ENCODE data around the gene NDST4. TPM values are rescaled to one million over a fixed set of nuclear protein-coding genes. Genes with fewer than 3 reads are reported as not detected.

NDST4 gene
- polyA plus RNA-seq, 3 donors from 2014 or later: not detected

DNA sequence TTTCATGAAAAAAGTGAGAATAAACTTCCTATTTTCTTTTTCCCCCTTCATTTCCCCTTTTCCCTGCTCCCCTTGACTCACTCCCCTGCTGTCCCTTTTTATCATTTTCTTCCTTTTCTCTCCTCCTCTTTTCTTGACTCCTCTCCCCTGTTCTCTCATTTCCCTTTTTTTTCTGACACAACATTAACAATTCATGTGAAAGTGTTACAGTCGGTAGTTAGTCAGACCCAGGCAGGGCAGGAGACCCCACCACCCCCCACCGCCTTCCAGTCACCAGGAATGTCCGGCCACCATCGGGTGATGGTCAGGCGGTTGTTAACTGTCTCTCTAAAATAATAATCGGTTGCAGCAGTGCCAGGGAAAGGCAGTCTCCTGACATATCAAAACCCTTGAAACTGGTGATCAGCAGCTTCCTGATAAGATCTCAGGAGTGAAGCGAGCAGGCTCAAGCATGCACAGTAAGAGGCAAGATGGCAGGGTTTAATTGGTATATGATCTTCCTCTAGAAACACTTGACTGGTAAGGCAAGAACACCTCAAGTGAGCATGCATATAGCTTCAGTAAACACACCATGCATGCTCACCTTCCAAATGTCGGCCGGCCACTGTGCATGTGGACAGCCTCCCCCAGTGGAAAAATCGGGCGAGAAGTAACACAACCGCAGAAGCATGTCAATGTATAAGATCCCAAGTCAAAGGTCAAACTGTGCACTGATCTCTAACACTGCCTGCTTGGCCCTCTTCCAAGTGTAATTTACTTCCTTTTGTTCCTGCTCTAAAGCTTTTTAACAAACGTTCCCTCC lies 191.4 kb downstream of the NDST4 start:
- Mint-ChIP-seq H3K4me3 (no peak overlapping the region), H3K9me3 (peaks cover 0 to 8% (median under 1%) of the 10 kb centered on the region in 6 donors), H3K27me3 (ENCODE audit: low read depth in 3 of 3) (peaks cover 0 to 2% (median 0%) of the 10 kb centered on the region in 3 donors), H3K27ac (no peak overlapping the region), H3K4me1 (no peaks in the 10 kb centered on the region), H3K36me3 (no peaks in the 10 kb centered on the region)
- DNase-seq: no peak

- H3K36me3 Mint-ChIP-seq: no peaks in the 10 kb centered on the region
- no peak overlapping the region for H3K27ac Mint-ChIP-seq
- no peak overlapping the region for H3K4me3 Mint-ChIP-seq
- H3K4me1 Mint-ChIP-seq: no peaks in the 10 kb centered on the region
- no peak for DNase-seq
- H3K9me3 Mint-ChIP-seq: peaks cover 0 to 8% (median 1%) of the 10 kb centered on the region in 6 donors
- H3K27me3 Mint-ChIP-seq (ENCODE audit: low read depth in 3 of 3): peaks cover 0 to 2% (median 0%) of the 10 kb centered on the region in 3 donors
These were observed 192.2 kb downstream of the NDST4 start for GRCh38 chr4:114921191-114921590.

- no peaks in the 10 kb centered on the region for H3K27me3 Mint-ChIP-seq (ENCODE audit: low read depth in 3 of 3)
- DNase-seq: no peak
- no peaks in the 10 kb centered on the region for H3K4me1 Mint-ChIP-seq
- no peak overlapping the region for H3K4me3 Mint-ChIP-seq
- no peaks in the 10 kb centered on the region for H3K36me3 Mint-ChIP-seq
- H3K9me3 Mint-ChIP-seq: peaks cover 1 to 18% (median 8%) of the 10 kb centered on the region in 6 donors
- H3K27ac Mint-ChIP-seq: no peak overlapping the region
These were observed 202.3 kb downstream of the NDST4 start for GRCh38 chr4:114911111-114911510.

DNA sequence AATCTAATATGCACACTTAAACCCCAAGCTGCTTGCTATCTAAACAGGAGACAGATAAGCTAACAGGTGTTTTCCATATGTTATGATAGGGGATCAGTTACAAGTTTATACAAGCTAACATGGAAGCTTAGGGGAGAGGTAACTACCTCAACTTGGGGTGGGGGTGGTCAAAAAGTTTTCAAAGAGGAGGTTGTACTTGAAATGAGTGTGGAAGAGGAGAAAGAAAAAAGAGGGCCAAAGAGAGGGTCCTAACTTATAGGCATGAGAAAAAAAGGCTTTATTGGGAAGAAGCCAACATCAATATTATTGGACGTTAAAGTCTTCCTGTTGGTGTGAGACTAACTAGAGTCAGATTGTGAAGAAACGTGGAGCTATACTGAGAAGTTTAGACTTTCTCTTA lies 205.9 kb downstream of the NDST4 start:
- peaks cover 1 to 23% (median 11%) of the 10 kb centered on the region in 6 donors for H3K9me3 Mint-ChIP-seq
- DNase-seq: no peak
- no peak overlapping the region for H3K4me3 Mint-ChIP-seq
- no peaks in the 10 kb centered on the region for H3K4me1 Mint-ChIP-seq
- no peaks in the 10 kb centered on the region for H3K36me3 Mint-ChIP-seq
- no peak overlapping the region for H3K27ac Mint-ChIP-seq
- no peaks in the 10 kb centered on the region for H3K27me3 Mint-ChIP-seq (ENCODE audit: low read depth in 3 of 3)

DNA sequence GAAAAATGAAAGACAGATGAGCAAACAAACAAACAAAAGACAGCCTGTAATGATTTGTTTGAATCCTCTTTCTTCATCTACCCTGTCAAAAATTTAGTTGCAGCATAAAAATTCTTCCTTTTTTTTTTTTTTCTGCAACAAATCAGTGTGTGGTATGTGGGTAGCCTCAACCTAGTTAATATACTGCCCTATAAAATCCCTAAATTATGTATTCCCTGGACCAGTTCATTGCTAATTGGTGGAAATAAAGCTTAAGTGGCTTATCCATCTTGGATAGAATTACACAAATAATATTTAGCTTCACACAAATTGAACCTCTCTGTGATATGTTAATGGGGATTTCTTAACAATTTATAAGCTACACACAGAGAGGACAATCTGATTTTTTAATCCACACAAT lies 208.4 kb downstream of the NDST4 start:
- Mint-ChIP-seq H3K4me3 (no peak overlapping the region), H3K27ac (no peak overlapping the region), H3K27me3 (ENCODE audit: low read depth in 3 of 3) (no peaks in the 10 kb centered on the region), H3K9me3 (peaks cover 4 to 20% (median 10%) of the 10 kb centered on the region in 6 donors), H3K36me3 (no peaks in the 10 kb centered on the region), H3K4me1 (no peaks in the 10 kb centered on the region)
- DNase-seq: no peak

DNA sequence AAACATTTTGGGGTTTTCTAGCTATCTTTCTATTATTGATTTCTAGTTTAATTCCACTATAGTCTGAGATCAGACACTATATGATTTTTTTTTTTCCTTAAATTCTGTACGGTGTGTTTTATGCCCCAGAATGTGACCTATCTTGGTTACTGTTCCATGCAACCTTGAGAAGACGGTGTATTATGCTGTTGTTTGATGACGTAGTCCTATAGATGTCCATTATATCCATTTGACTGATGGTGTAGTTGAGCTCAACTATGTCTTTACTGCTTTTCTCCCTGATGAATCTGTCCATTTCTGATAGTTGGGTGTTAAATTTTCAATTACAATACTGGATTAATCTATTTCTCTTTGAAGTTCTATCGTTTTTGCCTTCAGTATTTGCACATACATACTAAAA lies 212.5 kb downstream of the NDST4 start:
- no peak overlapping the region for H3K27ac Mint-ChIP-seq
- H3K4me1 Mint-ChIP-seq: no peaks in the 10 kb centered on the region
- DNase-seq: no peak
- peaks cover 0 to 15% (median 9%) of the 10 kb centered on the region in 6 donors for H3K9me3 Mint-ChIP-seq
- H3K27me3 Mint-ChIP-seq (ENCODE audit: low read depth in 3 of 3): no peaks in the 10 kb centered on the region
- no peak overlapping the region for H3K4me3 Mint-ChIP-seq
- no peaks in the 10 kb centered on the region for H3K36me3 Mint-ChIP-seq

DNA sequence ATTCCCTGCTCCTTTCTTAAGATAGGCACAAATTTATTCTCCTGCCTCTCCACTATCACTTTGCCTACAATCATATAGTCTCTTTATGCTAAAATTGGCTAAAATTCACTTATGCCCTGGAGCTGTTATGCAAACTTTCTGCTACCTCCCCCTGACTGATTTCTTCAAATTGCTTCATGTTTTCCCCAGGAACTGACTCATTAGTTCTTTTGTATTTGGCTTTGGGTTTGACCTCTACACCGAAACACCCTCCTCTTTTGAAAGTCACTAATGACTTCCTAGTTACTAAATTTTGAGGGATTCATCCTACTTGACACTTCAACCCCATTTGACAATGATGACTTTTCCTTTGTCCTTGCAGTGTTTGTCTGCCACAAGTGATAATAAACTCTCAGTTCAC lies 222.6 kb downstream of the NDST4 start:
- Mint-ChIP-seq H3K4me1 (no peaks in the 10 kb centered on the region), H3K9me3 (peaks cover 5 to 21% (median 10%) of the 10 kb centered on the region in 6 donors)

GRCh38 chr4:114886761-114887160 lies 226.7 kb downstream of the NDST4 start:
- Mint-ChIP-seq H3K4me1 (no peaks in the 10 kb centered on the region), H3K9me3 (peaks cover 0 to 13% (median 4%) of the 10 kb centered on the region in 6 donors), H3K27ac (no peak overlapping the region), H3K27me3 (ENCODE audit: low read depth in 3 of 3) (peaks cover 0 to 2% (median 0%) of the 10 kb centered on the region in 3 donors), H3K36me3 (no peaks in the 10 kb centered on the region), H3K4me3 (no peak overlapping the region)
- DNase-seq: no peak

More for the DNA sequence above, 222.6 kb downstream of the NDST4 start:
- no peak for DNase-seq
- H3K36me3 Mint-ChIP-seq: no peaks in the 10 kb centered on the region
- H3K27me3 Mint-ChIP-seq (ENCODE audit: low read depth in 3 of 3): peaks cover 0 to 2% (median 0%) of the 10 kb centered on the region in 3 donors
- H3K27ac Mint-ChIP-seq: no peak overlapping the region
- H3K4me3 Mint-ChIP-seq: no peak overlapping the region

- no peaks in the 10 kb centered on the region for H3K4me1 Mint-ChIP-seq
- H3K4me3 Mint-ChIP-seq: no peak overlapping the region
- H3K36me3 Mint-ChIP-seq: no peaks in the 10 kb centered on the region
- H3K9me3 Mint-ChIP-seq: peaks cover 0 to 17% (median 10%) of the 10 kb centered on the region in 6 donors
- no peak overlapping the region for H3K27ac Mint-ChIP-seq
- DNase-seq: no peak
- peaks cover 0 to 4% (median 0%) of the 10 kb centered on the region in 3 donors for H3K27me3 Mint-ChIP-seq (ENCODE audit: low read depth in 3 of 3)
These were observed 229.8 kb downstream of the NDST4 start for GRCh38 chr4:114883641-114884040.

GRCh38 chr4:114879916-114880669 lies 233.3 kb downstream of the NDST4 start:
- H3K4me3 Mint-ChIP-seq: no peak overlapping the region
- H3K9me3 Mint-ChIP-seq: peaks cover 3 to 14% (median 10%) of the 10 kb centered on the region in 6 donors
- H3K27me3 Mint-ChIP-seq (ENCODE audit: low read depth in 3 of 3): peaks cover 0 to 2% (median 0%) of the 10 kb centered on the region in 3 donors
- no peak overlapping the region for H3K27ac Mint-ChIP-seq
- DNase-seq: no peak
- no peaks in the 10 kb centered on the region for H3K36me3 Mint-ChIP-seq
- H3K4me1 Mint-ChIP-seq: no peaks in the 10 kb centered on the region

- no peak for DNase-seq
- H3K9me3 Mint-ChIP-seq: peaks cover 3 to 9% (median 6%) of the 10 kb centered on the region in 6 donors
- no peaks in the 10 kb centered on the region for H3K36me3 Mint-ChIP-seq
- H3K27me3 Mint-ChIP-seq (ENCODE audit: low read depth in 3 of 3): peaks cover 0 to 2% (median 0%) of the 10 kb centered on the region in 3 donors
- no peaks in the 10 kb centered on the region for H3K4me1 Mint-ChIP-seq
- H3K27ac Mint-ChIP-seq: no peak overlapping the region
- no peak overlapping the region for H3K4me3 Mint-ChIP-seq
These were observed 237.8 kb downstream of the NDST4 start for GRCh38 chr4:114875630-114876029.

DNA sequence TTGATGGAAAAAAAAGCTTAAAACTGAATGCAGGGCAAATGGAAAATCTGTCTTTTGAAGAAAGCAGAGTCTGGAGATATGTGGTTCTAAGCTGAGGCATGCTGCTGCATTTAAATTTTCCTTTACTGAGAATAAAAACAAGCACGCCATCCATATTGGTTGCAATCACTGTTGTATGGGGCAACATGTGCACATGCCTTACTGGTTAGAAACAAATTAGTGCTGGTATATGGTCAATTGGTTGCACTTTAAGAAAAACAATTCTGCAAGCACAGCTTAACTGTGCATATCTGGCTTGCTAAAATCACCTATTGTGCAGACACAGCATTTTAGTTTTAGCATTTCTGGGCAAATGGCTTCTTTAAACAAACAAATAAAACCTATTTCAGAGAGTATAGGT lies 239.1 kb downstream of the NDST4 start:
- H3K27ac Mint-ChIP-seq: no peak overlapping the region
- H3K36me3 Mint-ChIP-seq: no peaks in the 10 kb centered on the region
- no peak for DNase-seq
- H3K4me3 Mint-ChIP-seq: no peak overlapping the region
- peaks cover 3 to 14% (median 6%) of the 10 kb centered on the region in 6 donors for H3K9me3 Mint-ChIP-seq
- H3K4me1 Mint-ChIP-seq: no peaks in the 10 kb centered on the region
- H3K27me3 Mint-ChIP-seq (ENCODE audit: low read depth in 3 of 3): no peaks in the 10 kb centered on the region

DNA sequence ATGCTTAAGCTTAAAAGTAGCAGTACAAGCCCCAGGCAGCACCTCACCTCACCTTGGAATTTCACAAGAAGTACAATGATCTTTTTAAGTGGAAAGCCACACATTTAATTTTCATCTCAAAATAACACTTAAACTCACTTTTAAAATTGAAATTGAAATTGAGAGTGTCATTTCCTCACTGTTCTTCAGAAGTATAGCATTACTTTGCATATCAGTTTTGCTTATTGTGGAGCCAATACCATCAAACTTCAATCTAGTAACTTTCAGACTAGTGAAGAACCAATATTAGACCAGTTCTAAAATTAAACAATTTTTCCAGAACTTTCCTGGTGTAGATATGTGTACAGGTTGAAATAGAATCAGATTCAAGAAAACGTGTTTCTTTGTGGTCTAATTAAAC lies 242.4 kb downstream of the NDST4 start:
- Mint-ChIP-seq H3K27me3 (ENCODE audit: low read depth in 3 of 3) (no peaks in the 10 kb centered on the region), H3K27ac (no peak overlapping the region), H3K4me1 (no peaks in the 10 kb centered on the region), H3K9me3 (peaks cover under 1 to 18% (median 6%) of the 10 kb centered on the region in 6 donors), H3K36me3 (no peaks in the 10 kb centered on the region), H3K4me3 (no peak overlapping the region)
- no peak for DNase-seq

All from immature natural killer cell (primary cell).